HG03558 (cell line): ENCODE measurements around the gene DYNC1H1.

Experiments
- ATAC-seq: cut with Tn5 transposase; IDR thresholded peaks from one replicate; pipeline ENCODE4 v1.9.1; 2021; ENCODE audit warnings: moderate number of reproducible peaks; ENCODE audit not compliant: unreplicated experiment; ENCODE audit errors: extremely low read depth

DYNC1H1 gene

DNA sequence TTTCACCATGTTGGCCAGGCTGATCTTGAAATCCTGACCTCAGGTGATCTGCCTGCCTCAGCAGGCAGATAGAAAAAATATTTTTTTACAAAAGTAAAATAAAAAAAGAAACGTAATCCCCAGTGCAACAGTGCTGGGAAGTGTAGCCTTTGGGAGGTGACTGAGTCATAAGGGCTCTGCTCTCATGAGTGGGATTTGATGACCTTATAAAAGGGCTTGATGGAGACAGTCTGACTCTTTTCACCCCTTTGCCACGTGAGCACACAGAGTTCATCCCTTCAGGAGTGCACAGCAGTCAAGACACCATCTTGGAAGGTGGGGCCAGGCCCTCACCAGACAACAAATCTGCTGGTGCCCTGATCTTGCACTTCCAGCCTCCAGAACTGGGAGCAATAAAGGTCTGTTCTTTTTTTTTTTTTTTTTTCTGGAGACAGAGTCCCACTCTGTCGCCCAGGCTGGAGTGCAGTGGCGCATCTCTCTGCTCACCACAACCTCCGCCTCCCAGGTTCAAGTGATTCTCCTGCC lies 24.7 kb upstream of the DYNC1H1 start:
- no peak for ATAC-seq

DNA sequence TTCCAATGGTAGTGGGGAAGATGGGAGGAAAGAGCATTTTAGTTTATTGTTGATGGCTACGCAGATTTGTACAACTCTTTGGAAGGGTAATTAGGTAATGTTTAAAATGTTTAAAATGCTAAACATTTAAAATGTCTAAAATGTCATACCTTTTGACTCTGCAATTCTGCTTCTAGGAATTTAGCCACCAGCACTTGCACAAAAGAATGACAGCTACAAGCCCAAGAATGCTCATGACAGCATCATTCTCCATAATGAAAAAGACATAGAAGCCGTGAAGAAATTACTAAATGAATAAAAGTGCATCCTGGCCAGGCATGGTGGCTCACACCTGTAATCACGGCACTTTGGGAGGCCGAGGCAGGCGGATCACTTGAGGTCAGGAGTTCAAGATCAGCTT lies 19.9 kb upstream of the DYNC1H1 start:
- ATAC-seq = no peak

DNA sequence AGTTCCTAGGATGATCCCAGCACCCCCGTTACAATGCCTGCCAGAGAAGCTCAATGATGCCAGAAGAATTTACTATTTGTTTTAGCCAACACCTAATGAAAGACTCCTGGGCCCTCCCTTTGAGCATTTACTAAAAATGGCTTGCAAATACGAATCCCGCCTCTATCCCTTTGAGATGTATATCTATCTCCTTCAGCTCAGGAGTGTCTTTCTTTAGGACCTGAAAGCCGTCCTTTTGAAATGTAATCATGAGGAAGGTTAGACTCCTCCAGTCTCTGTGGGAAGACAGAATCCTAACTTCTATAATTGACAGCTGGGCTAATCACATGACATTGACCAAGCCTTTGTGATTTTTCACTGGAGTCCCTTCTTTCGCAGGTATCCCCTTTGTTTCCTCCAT lies 19.2 kb upstream of the DYNC1H1 start:
- no peak for ATAC-seq

DNA sequence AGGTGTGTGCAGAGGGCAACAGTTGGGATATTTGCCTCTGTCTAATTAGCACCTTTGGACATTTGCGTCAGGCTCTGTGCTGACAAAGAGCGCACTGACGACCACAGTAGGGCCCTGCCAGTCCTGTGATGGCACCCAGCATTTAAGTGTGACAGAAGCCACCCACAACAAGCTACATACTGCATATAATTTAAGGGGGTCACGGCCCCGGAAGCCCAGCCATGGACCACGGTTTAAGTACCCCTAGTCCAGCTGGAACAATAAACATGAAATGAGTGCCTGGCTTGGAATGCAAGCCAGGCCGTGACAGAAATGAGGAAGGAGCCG lies 16.8 kb upstream of the DYNC1H1 start:
- ATAC-seq = no peak

DNA sequence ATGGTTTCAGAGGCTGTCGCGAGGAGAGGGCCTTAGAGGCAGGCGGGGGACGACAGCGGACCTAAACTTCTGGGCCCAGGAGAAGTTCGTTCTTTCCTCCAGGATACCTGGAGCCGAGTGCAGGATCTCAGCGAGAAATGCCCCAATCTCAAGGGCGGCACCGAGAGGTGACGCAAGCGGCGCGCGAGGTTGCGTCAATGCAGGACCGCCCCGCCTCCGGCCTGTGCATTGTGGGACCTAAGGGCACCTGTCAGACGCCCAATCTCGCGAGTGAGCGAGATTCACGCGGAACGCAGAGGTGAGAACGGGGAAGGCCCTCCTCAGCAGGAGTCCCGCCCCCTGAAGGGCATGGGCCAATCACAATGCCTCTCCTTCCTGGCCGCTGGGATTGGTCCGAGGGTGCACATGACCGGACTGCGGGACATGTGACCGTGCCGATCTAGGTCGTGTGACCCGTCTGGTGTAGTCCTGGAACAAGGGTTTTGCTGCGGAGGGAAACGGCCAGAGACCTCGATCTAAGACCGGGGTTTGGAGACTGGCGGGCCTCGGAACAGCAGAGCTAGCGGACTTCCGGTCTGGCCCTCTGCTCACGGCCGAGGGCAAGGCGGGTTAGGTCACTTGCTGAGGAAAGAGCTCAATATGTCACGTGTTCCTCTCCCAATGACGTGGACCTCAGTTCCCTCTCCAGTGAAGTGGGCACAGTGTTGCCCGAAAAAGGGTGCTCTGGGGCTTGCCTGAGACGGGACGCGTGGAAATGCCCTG lies 16.3 kb upstream of the DYNC1H1 start:
- ATAC-seq = peak; percentile 95

DNA sequence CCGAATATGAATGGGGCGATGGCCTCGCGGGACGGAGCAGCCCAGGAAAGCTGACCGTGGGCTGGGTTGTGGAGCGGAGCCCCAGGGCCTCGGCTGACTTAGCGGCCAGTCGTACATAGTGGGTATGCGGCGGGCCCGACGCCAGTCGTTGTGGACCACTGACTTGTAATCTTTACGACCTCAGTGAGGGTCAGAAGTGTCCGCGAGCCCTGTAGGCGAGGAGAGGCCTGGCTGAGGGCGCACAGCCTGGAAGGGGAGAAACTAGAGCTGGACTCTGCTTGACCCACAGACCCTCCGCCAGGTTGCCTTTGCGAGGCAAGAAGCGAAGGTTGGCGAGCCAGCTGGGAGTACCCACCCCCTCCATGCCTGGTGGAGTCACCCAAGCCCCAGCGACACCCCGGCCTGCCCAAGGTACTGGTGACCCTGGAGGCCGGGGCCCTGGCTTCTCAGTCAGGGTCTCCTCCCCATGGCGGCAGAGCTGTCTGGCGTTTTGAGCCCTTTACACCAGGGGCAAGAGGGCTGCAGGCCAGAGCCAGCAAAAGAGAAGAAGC lies 15.6 kb upstream of the DYNC1H1 start:
- ATAC-seq = no peak

DNA sequence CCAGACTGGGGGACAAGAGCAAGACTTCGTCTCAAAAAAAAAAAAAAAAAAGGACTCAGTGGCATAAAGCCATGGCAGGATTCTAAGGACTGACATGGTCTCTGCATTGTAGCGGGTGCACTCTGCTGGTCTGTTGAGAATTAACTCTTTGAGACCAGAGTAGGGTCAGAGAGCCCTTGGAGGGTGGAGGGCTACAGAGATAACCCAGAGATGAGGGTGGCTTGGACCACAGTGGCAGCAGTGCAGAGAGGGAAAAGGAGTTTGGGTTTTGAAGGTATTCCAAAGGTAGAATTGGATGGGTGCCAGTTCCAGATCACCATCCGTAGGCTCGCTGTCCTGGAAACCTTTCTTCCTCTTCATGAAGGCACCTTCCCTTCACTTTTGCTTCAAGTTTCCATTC lies 14.3 kb upstream of the DYNC1H1 start:
- ATAC-seq = no peak

DNA sequence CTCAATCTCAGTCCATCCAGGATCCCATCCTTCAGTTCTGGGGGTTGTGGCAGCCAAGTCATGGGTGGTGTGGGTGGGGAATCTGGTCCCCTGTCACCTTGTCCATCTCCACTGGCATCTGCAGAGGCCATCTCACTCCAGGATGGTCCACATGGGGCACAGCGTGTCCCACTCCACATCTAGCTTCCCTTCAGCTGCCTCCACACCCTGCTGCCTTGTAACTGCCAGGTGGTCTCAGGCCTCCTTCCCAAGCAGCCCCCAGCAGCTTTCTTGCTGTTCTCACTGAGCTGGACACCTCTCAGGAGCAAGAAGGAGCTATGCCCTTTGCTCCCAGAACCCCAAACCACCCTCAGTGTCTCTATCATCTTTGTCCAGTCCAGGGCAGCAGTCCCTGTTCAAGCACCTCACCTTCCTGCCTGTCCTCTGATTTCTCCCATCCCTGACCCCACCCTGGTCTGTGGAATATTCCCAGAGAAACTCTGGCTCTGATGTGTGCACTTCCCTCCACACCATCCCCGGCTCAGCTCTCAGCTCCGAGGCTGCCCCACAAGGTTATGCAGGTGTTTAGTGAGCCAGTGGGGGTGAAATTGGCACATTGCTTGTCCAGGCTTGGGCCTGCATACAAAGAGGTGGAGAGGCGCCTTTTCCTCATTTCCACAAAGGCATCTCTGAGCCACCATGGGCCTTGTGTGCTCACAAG lies 13.7 kb upstream of the DYNC1H1 start:
- ATAC-seq = no peak

DNA sequence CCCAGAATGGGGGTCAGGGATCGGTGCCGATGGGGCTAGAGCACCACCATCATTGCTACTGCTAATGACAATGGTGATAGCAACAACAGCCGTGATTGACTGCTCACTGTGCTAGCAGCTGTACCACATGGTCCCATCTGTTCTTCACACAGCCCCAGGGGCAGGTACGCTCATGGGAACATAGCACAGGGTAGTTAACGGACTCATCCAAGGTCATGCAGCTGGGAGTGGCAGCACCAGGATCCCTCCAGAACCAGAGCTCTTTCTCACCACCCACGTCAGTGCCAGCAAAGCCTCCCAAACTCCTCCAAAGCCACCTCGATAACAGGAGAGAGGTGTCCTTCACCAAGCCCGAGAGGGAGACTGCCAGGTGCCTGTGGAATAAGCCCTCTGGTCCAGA lies 11.2 kb upstream of the DYNC1H1 start:
- no peak for ATAC-seq

DNA sequence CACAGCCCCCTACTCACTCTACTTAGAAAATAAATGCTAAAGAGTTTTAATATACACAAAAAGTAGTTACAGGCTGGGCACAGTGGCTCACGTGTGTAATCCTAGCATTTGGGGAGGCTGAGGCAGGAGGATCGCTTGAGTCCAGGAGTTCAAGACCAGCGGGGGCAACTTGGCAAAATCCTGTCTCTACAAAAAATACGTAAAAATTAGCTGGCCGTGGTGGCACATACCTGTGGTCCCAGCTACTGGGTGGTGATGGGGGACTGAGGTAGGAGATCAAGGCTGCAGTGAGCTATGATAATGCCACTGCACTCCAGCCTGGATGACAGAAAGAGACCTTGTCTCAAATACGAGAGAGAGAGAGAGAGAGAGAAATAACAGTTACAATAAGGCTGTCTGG lies 9.9 kb upstream of the DYNC1H1 start:
- no peak for ATAC-seq

DNA sequence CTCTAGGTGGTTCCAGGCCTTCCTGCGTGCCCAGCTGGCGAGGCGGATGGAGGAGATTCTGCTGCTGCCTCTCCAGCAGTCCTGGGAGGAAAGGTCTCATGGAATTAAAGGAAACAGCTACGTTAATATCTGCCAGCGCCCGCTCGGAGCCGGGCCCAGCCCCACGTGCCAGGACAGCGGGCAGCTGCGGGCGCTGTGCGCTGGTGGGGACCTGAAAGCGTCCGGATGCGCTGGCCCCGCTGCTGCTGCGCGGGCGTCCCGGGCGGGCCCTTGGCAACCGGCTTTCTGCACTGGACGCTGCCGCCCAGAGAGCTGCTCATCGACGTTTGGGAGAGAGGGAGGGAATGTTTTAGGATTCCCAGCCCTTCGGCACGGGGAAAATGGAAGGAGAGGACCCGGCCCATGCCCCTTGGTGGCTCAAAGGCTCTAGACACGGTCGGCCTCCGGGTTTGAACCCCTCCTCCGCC lies 8.6 kb upstream of the DYNC1H1 start:
- ATAC-seq = no peak

DNA sequence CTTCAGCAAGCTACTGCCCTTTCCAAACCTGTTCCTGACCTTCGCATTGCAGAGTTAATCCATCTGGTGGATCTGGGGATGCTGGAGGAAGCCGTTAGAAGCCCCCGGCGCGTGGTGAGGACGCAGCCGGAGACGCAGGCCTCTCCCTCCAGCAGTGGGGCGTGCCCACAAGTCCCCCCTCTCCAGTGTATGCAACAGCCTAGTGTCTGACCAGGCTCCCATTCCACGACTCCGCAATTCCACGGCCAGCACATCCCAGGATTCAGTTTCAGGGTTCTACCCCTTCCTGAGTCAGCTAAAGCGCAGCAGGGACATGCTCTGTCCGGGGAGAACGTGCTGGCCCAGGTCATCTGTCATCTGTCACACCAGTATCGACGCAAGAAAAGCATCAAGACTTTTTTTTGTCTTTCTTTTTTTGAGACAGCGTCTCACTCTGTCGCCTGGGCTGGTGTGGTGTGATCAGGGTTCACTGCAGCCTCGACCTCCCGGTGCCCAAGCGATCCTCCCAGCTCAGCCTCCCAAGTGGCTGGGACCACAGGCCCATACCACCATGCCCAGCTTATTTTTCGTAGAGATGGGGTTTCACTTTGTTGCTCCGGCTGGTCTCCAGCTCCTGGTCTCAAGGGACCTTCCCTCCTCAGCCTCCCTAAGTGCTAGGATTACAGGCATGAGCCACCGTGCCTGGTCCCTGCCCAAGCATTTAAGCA lies 8.0 kb upstream of the DYNC1H1 start:
- ATAC-seq = no peak

DNA sequence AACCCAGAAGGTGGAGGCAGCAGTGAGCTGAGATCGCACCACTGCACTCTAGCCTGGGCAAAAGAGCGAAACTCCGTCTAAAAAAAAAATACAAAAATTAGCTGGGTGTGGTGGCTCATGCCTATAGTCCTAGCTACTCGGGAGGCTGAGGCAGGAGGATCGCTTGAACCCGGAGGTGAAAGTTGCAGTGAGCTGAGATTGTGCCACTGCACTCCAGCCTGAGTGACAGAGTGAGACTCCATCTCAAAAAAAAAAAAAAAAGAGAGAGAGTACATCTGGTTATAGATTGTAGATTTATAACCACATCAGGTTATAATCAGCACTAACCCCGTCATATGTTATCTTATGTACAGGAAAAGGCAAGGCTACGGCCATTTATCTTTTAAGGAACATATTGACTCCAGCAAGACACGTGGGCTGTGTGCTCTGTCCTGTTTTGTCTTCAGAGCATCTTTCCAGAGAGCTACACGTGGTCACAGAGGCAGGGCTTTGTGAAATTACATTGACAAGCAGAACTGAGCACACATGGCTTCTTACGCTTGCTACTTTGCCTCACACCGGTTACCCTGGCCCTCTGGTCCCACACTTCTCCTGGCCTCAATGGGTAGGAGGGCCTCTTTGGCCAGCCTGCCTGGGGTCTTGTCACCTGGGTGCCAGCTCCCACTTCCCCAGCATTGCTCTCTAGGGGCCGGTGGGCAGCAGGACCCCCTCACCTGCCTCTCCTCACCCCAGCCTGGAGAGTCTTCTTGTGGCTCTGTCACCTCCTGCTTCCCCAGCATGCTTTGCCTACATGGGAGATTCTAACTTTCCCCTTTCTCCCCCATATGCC lies 6.8 kb upstream of the DYNC1H1 start:
- no peak for ATAC-seq

DNA sequence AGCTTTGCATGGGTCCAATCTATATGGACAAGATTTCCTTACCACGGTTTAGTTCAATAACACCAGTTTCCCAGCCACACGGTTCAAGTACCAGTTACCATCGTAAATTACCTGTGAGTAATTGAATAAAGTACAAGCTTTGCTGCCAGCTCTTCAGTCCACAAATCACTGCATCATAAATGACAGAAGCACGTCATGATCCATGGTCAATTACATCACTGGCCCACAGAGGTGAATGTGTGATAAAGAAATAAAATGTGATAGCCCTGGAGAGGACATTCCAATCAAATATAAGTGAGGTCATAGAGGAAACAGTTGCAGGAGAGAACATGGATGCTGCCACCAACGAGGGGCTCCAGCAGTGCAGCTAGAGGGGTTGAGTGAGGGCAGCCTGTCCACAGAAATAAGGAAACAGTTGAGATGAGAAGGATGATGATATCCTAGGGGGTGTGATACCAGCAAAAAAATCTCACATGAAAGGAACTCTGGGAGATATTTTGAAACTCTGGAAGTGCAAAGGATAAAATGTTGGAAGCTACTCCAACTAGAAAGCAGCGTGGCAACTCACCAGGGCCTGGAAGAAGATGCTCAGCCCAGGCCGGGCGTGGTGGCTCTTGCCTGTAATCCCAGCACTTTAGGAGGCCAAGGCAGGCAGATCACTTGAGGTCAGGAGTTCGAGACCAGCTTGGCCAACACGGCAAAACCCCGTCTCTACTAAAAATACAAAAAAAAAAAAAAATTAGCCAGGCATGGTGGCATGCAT lies 5.8 kb upstream of the DYNC1H1 start:
- no peak for ATAC-seq

DNA sequence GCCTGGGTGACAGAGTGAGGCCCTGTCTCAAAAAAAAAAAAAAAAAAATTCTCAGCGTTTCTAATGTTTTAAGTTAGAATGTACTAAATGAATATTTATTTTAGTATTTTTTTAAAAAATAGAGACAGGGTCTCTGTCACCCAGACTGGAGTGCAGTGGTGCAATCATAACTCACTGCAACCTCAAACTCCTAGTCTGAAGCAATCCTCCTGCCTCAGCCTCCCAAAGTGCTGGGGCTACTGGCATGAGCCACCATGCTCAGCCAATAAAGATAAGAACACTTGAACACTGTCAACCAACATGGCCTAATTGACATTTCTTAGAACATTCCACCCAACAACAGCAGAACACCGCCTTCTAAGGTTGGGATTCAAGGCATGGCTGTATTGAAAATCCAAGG lies 5.1 kb upstream of the DYNC1H1 start:
- ATAC-seq = no peak

DNA sequence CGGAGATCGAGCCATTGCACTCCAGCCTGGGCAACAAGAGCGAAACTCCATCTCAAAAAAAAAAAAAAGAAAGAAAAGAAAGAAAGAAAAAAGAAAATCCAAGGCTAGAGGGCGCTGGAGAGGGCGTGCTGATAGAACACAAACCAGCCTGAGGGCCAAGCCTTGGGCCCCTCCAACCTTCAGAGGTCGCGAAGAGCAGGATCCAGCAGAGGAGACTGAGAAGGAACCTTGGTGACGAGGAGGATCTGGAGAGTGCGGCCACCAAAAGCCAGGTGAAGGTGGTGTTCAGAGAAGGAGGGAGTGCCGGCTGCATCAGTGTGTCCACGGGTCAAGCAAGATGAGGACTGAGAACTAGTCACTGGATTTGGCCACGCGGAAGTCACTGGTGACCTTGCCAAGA lies 4.1 kb upstream of the DYNC1H1 start:
- ATAC-seq = no peak

DNA sequence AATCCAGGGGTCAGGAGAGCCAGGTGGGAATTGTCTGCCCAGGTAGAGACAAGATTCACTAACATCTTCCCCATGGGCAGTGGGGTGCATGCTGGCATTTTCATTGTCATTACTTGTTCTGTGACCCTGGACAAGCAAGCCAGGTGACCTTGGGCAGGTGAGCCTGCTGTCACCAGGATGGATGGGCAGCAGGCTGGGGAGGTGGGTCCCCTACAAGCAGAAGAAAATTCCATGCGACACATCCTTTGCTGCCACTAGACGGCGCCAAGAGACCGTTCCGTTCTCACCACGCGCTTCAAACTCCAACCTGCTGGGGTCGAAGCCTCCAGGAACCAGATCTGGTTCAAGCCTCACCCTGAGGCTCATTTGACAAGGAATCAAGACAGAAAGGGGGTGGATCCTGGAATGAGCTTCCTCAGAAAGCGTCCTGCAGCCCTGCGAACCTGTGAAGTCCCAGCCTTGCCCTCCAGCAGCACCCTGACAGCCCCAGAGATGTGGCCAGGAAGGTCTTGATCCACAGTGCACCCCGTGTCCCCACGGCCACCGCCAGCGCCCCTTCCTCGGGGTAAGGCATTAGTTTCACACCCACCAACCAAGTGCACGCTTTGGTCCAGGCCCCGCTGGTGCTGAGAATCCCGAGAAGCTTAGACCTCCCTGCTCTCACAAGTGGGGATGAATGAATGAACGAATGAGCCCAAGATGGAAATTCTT lies 3.2 kb upstream of the DYNC1H1 start:
- no peak for ATAC-seq

DNA sequence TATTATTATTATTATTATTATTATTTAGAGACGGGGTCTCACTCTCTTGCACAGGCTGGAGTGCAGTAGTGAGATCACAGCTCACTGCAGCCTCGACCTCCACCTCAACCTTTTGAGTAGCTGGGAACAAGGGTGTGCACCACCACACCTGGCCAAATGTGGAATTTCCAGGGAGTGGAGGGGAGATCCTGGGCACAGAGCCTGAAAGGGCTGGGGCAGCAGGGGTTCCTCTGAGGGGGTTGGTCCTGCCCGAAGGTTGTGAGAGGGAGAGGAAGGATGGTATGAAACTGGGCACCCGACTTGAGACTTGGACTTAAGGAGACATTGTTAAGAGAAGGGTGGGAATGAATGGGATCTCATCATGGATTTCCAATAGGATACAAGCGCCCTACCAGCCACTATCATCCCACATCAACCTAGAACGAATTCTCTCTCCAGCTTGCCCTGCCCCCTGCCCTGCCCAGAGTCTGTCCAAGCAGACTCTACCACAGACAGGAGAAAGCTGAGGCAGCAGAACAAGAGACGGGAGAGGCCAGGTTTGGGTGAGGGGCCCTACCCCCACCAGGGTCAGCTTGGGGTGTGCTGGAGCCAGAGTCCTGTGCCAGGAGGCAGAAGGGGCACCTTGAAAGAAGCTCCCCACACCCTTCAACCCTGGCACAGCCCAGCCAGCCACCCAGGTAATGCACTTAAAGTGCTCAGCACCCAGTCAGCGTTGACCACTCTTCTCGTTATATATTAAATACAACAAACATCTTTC lies 2.4 kb upstream of the DYNC1H1 start:
- no peak for ATAC-seq
